Heart left ventricle (tissue), 16 donors: ENCODE results near the gene PRKCA. TPM values are rescaled to one million over a fixed set of nuclear protein-coding genes. Genes with fewer than 3 reads are reported as not detected.

Source experiments
- ATAC-seq, 4 donors: fragments of 200-7000 bp; cut with Tn5 transposase; one replicate each; pipeline ENCODE4 v1.9.1; 2020 to 2022; ENCODE audit warnings: moderate library complexity in 4 of 4, mild to moderate bottlenecking in 3 of 4, moderate number of reproducible peaks in 1 of 4
- DNase-seq, 5 donors: peaks; one replicate each; pipeline ENCODE4 v3.0.0-alpha.2; 2020
- H3K27ac ChIP-seq, 12 donors: fragments of 200-600 bp; sonication (generic) in 4 of 12; one replicate each; pipeline versions ENCODE4 v1.5.0 to v1.8.0; 2016 to 2022; ENCODE audit warnings: mild to moderate bottlenecking in 2 of 12
- H3K27me3 ChIP-seq, 9 donors: fragments of 200-600 bp; sonication (generic) in 2 of 9; one replicate each; pipeline versions ENCODE4 v1.5.1 to v1.8.0; 2016 to 2022; ENCODE audit warnings: mild to moderate bottlenecking in 3 of 9
- H3K36me3 ChIP-seq, 9 donors: fragments of 200-600 bp; sonication (generic) in 2 of 9; one replicate each; pipeline versions ENCODE4 v1.5.0 to v1.8.0; 2018 to 2022; ENCODE audit warnings: mild to moderate bottlenecking in 2 of 9
- H3K4me1 ChIP-seq, 12 donors: fragments of 200-600 bp; sonication (generic) in 4 of 12; one replicate each; pipeline versions ENCODE4 v1.5.0 to v1.8.0; 2016 to 2022; ENCODE audit warnings: mild to moderate bottlenecking in 3 of 12
- H3K4me3 ChIP-seq, 12 donors: fragments of 200-600 bp; sonication (generic) in 4 of 12; one replicate each; pipeline versions ENCODE4 v1.5.0 to v1.8.0; 2017 to 2022; ENCODE audit warnings: mild to moderate bottlenecking in 9 of 12, moderate library complexity in 4 of 12
- H3K9me3 ChIP-seq, 12 donors: fragments of 200-600 bp; sonication (generic) in 4 of 12; one replicate each; pipeline versions ENCODE4 v1.5.0 to v1.8.0; 2016 to 2022; ENCODE audit warnings: mild to moderate bottlenecking in 1 of 12
- POLR2A ChIP-seq, 2 donors: fragments of 450-650 bp; IDR thresholded peaks; one replicate each; pipeline ENCODE4 v1.6.1; 2017; ENCODE audit warnings: antibody characterized with exemption in 2 of 2, mild to moderate bottlenecking in 2 of 2, moderate library complexity in 2 of 2
- WGBS, 4 donors: extraction: QIAGEN DNeasy Blood & Tissue Kit in 2 of 4; methylation state at CpG; one replicate each; pipeline versions ENCODE4 v1.1.5 to v1.1.7; 2013 to 2018; 5-methylcytosine and 5-hydroxymethylcytosine counted together
- intact Hi-C, 10 donors: fragments of 100-400 bp; cut with DNase I; formaldehyde crosslinking; loops; one replicate each; pipeline versions ENCODE4 v1.11.1 to v1.14.2; 2022
- polyA plus RNA-seq, 2 donors: library from polyadenylated mRNA; stranded (reverse); fragments of 200-250 nt; gene quantifications; one replicate each; pipeline ENCODE4 v1.2.3, GENCODE V29; 2013
- total RNA-seq, 9 donors: library from RNA; depleted of rRNA in 2 of 9; stranded (reverse); fragments of >200 nt in 2 of 9; fragmentation: NEBNext Ultra II Directional in 3 of 9; extraction: Animal tissue kit (Norgen Biotek cat#: 25700) in 3 of 9; gene quantifications; one replicate each; pipeline versions ENCODE4 v1.1.0 to v1.2.4, GENCODE V29; 2016 to 2023
- TF ChIP-seq, protein P1 (sequence below), 12 donors: fragments of 200-600 bp; sonication (generic) in 4 of 12; IDR thresholded peaks; one replicate each; pipeline versions ENCODE4 v1.5.0 to v1.8.0; 2018 to 2022; ENCODE audit warnings: antibody characterized with exemption in 12 of 12, mild to moderate bottlenecking in 5 of 12
- donor health status: ischemic (EF 13 %, LVEDD 7.1; RV severe dilation, severe dysfunction).
- donor health status: healthy with polysubstance abuse.
- donor health status: DM: no; HTN: yes; CAD: no.
- donor health status: DM: no; HTN: no; CAD: no.
- donor health status: ischemic (EF 25% LVEDD 6.9; RV normal size, moderate dysfunction).
- donor health status: ischemic (EF 25% LVEDD 5.7; RV mildly dilated, moderate dysfunction).
- donor health status: healthy.
- donor health status: DM: yes; HTN: yes; CAD: no.
- donor health status: ischemic (EF 35%, LVEDD 5.7; RV mildly dilated, moderate dysfunction).
- donor health status: nonischemic (EF 11% LVEDD 7.7; RV severe dilation, severe dysfunction).
- donor health status: DM: yes; HTN: yes; CAD: no.
- donor health status: PGD.
- donor health status: ischemic (EF 29% LVEDD 5.4; RV normal size, mild dysfunction).
- donor health status: nonischemic (EF 23%, LVEDD 6.1; RV moderate dilation, normal function).

Gene PRKCA
- total and polyA plus RNA-seq, 11 donors, result 3.4 to 26.8 (median 11.4) TPM

DNA sequence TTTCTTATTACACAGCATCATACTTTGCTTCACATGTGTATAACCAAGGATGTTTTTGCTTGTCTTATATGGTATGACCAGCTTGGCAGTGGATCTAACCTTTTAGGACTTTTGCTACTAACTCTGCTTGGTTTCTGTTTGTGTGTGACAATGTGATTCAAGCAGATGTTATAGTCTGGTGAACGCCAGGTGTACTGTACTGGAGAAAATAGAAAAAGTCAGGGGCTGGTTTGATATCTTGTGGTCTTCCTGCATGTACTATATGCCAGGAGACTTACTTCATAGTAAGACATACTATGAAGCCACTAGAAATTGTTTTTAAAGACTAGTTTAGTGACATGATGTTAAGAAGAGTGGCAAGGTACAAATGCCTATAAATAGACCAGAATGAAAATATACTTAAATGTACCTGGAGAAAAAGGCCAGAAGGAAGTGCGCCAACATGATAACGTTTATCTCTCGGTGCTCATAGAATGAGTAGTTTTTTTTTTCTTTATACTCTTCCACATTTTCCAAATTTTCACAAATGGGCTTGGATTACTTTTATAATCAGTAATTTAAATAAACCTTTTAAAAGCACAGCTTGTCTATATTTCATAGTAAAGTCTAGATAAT, 112.3 kb downstream of the PRKCA start:
- Histone ChIP-seq H3K36me3 (no peaks in the 10 kb centered on the region), H3K27me3 (no peaks in the 10 kb centered on the region), H3K9me3 (no peaks in the 10 kb centered on the region), H3K27ac (no peak overlapping the region), H3K4me1 (peaks cover 0 to 9% (median 0%) of the 10 kb centered on the region in 12 donors), H3K4me3 (no peak overlapping the region)
- WGBS, 4 donors, result 70 to 79% (median 73%) methylated on average over 4 of the region's 4 CpGs
- DNase-seq (no peak), ATAC-seq (no peak)
- TF ChIP-seq, protein P1, sequence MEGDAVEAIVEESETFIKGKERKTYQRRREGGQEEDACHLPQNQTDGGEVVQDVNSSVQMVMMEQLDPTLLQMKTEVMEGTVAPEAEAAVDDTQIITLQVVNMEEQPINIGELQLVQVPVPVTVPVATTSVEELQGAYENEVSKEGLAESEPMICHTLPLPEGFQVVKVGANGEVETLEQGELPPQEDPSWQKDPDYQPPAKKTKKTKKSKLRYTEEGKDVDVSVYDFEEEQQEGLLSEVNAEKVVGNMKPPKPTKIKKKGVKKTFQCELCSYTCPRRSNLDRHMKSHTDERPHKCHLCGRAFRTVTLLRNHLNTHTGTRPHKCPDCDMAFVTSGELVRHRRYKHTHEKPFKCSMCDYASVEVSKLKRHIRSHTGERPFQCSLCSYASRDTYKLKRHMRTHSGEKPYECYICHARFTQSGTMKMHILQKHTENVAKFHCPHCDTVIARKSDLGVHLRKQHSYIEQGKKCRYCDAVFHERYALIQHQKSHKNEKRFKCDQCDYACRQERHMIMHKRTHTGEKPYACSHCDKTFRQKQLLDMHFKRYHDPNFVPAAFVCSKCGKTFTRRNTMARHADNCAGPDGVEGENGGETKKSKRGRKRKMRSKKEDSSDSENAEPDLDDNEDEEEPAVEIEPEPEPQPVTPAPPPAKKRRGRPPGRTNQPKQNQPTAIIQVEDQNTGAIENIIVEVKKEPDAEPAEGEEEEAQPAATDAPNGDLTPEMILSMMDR (IDR thresholded peaks at IDR 0.05), result no peak
- TF ChIP-seq POLR2A (IDR thresholded peaks at IDR 0.05), result no peak
- intact Hi-C loops, result loop anchor here in 1 of 10 donors (2.0 kb wide), 1 partner anchor 40 kb away; no protein-coding TSS in a partner anchor

DNA sequence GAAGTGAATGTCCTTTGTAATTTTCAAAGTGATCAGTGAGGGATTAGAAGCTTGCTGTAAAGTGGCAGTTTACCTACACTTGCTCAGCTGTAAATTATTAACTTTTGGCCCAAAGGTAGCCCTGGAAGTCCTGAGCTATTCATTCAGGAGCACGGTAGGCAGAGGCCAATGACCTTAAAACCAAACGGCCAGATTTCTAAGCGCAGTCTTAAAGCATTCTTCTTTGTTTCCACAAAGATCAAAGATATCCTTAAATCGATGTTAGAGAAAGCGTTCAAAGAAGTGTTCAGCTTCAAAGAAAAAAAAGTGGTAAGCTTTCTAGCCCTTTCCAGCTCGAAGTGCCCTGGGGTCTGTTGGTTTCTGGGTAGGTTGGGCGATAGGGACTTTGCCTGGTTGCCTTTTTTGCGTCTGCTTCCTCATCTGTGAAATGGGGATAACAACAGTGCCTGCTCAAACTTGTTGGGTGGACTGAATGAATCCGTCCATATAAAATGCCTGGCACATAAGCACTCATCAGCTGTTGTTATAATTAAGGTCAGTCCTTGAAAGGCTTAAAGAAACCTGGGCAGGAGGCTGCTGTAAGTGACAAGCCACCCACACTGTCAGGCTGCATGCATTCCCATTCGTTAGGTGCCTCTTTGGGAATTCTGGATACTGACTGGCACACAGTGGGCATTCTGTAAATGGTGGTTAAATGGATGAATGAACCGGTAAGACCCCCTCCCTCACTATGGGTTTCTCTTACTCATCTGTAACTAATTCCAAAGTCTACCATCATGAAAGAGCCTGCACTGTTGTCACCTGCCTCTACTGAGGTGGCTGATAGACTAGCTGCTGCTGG, 113.2 kb downstream of the PRKCA start:
- H3K9me3 ChIP-seq, result no peaks in the 10 kb centered on the region
- H3K4me1 ChIP-seq, result peaks cover 0 to 9% (median 0%) of the 10 kb centered on the region in 12 donors
- H3K4me3 ChIP-seq, result no peak overlapping the region
- DNase-seq, result no peak
- intact Hi-C loops, result loop anchor here in 1 of 10 donors (2.0 kb wide), 1 partner anchor 41 kb away; no protein-coding TSS in a partner anchor
- no peak for ATAC-seq
- H3K27ac ChIP-seq, result no peak overlapping the region
- H3K36me3 ChIP-seq, result no peaks in the 10 kb centered on the region
- no peak for TF ChIP-seq POLR2A (IDR thresholded peaks at IDR 0.05)
- TF ChIP-seq, protein P1 (IDR thresholded peaks at IDR 0.05), result no peak
- WGBS, 4 donors, result 74 to 81% (median 78%) methylated on average over 11 of the region's 11 CpGs
- no peaks in the 10 kb centered on the region for H3K27me3 ChIP-seq

DNA sequence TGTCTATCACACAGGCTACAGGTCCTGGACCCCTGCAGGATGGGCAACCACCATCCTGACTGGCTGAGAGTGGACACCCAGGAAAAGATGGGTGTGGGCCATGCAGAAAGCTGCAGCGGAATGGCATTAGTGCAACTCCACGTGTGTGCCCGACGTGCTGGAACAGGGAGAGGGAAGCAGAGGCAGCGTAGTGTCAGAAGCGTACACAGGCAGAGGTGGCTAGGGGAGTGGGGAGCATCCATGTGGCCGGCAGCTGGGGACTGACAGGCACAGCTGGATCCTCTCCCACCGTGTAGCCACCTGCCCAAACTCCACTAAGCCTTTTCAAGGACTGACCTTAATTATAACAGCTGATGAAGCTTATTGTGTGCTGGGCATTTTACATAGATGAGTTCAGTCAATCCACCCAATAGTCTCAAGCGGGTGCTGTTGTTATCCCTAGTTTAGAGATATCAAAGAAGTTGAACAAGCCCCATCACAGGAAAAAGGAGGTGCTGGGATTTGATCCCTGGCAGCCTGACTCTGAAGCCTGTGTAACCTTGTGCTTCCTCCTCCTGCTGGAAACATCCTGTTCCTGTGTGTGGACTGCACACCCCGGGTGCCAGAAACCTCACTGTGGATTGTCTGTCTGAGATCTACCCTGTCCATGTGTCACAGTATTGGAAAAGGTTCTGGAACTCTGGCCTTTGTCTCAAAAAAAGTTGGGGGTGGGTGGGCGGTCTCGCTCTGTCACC, 114.0 kb downstream of the PRKCA start:
- H3K27me3 ChIP-seq, result no peaks in the 10 kb centered on the region
- H3K4me1 ChIP-seq, result peaks cover 0 to 13% (median 0%) of the 10 kb centered on the region in 12 donors
- no peak for TF ChIP-seq POLR2A (IDR thresholded peaks at IDR 0.05)
- TF ChIP-seq, protein P1 (IDR thresholded peaks at IDR 0.05), result no peak
- no peaks in the 10 kb centered on the region for H3K9me3 ChIP-seq
- H3K4me3 ChIP-seq, result no peak overlapping the region
- DNase-seq, result no peak
- 76 to 93% (median 87%) methylated on average over 11 to 12 of the region's 12 CpGs for WGBS, 4 donors
- ATAC-seq, result no peak
- H3K27ac ChIP-seq, result no peak overlapping the region
- H3K36me3 ChIP-seq, result no peaks in the 10 kb centered on the region
- intact Hi-C loops, result no loop called here

GRCh38 chr17:66417300-66417719, 114.9 kb downstream of the PRKCA start:
- no peaks in the 10 kb centered on the region for H3K27me3 ChIP-seq

More at GRCh38 chr17:66417300-66417719, 114.9 kb downstream of the PRKCA start:
- peaks cover 0 to 13% (median 0%) of the 10 kb centered on the region in 12 donors for H3K4me1 ChIP-seq
- no peaks in the 10 kb centered on the region for H3K36me3 ChIP-seq
- no peak for DNase-seq
- H3K27ac ChIP-seq, result no peak overlapping the region
- no peaks in the 10 kb centered on the region for H3K9me3 ChIP-seq
- no peak overlapping the region for H3K4me3 ChIP-seq
- 79 to 94% (median 89%) methylated on average over 2 of the region's 2 CpGs for WGBS, 4 donors
- ATAC-seq, result no peak
- intact Hi-C loops, result no loop called here
- no peak for TF ChIP-seq POLR2A (IDR thresholded peaks at IDR 0.05)
- TF ChIP-seq, protein P1 (IDR thresholded peaks at IDR 0.05), result no peak
